ENCODE measurements around the gene PDE3A.
"Not testable (repeated sequence)": the region's sequence is repeated elsewhere in the genome, so short reads cannot be mapped to it uniquely, and the experiment has no call there.

Gene PDE3A

GRCh38 chr12:20375560-20375959, 7.2 kb downstream of the PDE3A start:
- no peak for DNase-seq

GRCh38 chr12:20376984-20377383, 8.6 kb downstream of the PDE3A start:
- no peak for DNase-seq

- DNase-seq = no peak
Observed at GRCh38 chr12:20377750-20378149, 9.4 kb downstream of the PDE3A start.

- no peak for DNase-seq
Observed at GRCh38 chr12:20382117-20382516, 13.8 kb downstream of the PDE3A start.

GRCh38 chr12:20383612-20384011, 15.3 kb downstream of the PDE3A start:
- no peak for DNase-seq

- DNase-seq = not testable (repeated sequence)
Observed at GRCh38 chr12:20384836-20385235, 16.5 kb downstream of the PDE3A start.

- DNase-seq = no peak
Observed at GRCh38 chr12:20390846-20391245, 22.5 kb downstream of the PDE3A start.

GRCh38 chr12:20392339-20392738, 24.0 kb downstream of the PDE3A start:
- no peak for DNase-seq

- DNase-seq = no peak
Observed at GRCh38 chr12:20393707-20394106, 25.4 kb downstream of the PDE3A start.

GRCh38 chr12:20395791-20396550, 27.6 kb downstream of the PDE3A start:
- DNase-seq = no peak

GRCh38 chr12:20398686-20399085, 30.3 kb downstream of the PDE3A start:
- no peak for DNase-seq

GRCh38 chr12:20400003-20400402, 31.7 kb downstream of the PDE3A start:
- no peak for DNase-seq

- no peak for DNase-seq
Observed at GRCh38 chr12:20403230-20403629, 34.9 kb downstream of the PDE3A start.

GRCh38 chr12:20404576-20405346, 36.4 kb downstream of the PDE3A start:
- DNase-seq = no peak

GRCh38 chr12:20409607-20410377, 41.5 kb downstream of the PDE3A start:
- DNase-seq = no peak

GRCh38 chr12:20410734-20411133, 42.4 kb downstream of the PDE3A start:
- DNase-seq = no peak

- DNase-seq = no peak
Observed at GRCh38 chr12:20411345-20411744, 43.0 kb downstream of the PDE3A start.

GRCh38 chr12:20415028-20415427, 46.7 kb downstream of the PDE3A start:
- no peak for DNase-seq

- no peak for DNase-seq
Observed at GRCh38 chr12:20415641-20416040, 47.3 kb downstream of the PDE3A start.

GRCh38 chr12:20420557-20420956, 52.2 kb downstream of the PDE3A start:
- no peak for DNase-seq

GRCh38 chr12:20421421-20421820, 53.1 kb downstream of the PDE3A start:
- no peak for DNase-seq

- DNase-seq = no peak
Observed at GRCh38 chr12:20423557-20423956, 55.2 kb downstream of the PDE3A start.

GRCh38 chr12:20424841-20425240, 56.5 kb downstream of the PDE3A start:
- DNase-seq = no peak

GRCh38 chr12:20426191-20426590, 57.9 kb downstream of the PDE3A start:
- DNase-seq = no peak
